Measurements from ENCODE around the gene PKNOX2. TPM values are rescaled to one million over a fixed set of nuclear protein-coding genes. Genes with fewer than 3 reads are reported as not detected.

PKNOX2 gene
- total RNA-seq, 1 experiment from 2014 or later, result 0.10 TPM

GRCh38 chr11:125404811-125405790 is 240.6 kb downstream of the PKNOX2 start:
- peak; percentile 26 for DNase-seq (ENCODE audit: low spot score)

DNA sequence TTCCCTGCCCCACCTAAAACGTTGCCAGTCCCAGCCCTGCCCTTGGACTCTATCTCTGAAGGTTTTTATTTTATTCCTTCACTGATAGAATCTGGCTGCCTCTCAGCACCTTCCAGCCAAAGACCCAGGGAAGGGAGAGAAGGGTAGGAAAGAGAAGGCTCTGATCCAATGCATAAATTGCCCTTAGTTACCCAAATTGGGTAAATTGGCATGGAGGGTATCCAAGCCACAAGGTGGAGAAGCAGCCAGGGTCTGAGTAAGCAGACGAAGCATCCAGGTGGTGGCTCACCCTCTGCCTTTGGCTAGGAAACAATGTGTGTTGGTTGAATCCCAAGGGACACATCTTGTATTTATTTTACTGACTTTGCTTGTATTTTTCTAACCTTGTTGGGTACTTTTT is 242.5 kb downstream of the PKNOX2 start:
- no peak for DNase-seq (ENCODE audit: low spot score)

DNA sequence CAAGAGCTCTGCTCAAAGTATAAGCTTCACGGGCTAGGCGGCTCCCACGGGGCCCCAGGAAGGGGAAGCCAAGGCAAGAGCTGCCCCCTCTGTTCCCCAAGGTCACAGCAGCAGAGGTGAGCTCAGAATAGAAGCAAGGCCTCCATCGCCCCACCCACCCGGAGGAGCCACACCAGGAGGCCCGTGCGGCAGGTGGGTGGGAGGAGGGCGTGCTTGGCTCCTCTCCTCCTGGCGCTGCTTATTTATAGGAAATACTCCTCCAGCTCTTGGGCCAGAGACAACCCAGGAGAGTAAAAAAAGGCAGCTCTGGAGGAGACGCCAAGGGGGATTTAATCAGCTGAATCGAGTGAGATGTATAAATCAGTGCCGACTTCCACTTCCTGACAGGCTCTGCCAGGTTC is 243.8 kb downstream of the PKNOX2 start:
- no peak for DNase-seq (ENCODE audit: low spot score)

DNA sequence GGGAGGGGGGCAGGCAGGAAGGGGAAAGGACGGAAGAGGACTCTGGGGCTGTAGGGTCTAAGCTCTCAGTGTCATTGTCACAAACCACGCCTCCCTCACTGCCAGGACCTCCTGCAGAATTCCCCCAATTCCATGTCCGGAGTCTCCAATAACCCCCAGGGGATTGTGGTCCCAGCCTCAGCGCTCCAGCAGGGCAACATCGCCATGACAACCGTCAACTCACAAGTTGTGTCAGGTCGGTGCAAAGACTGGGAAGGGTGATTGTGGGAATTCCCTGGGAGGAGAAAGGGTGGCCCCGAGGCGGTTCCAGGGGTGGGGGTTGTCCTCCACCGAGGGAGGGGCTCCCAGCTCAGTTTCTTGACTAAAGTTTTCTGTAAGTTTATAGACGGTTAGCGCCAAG is 245.5 kb downstream of the PKNOX2 start:
- DNase-seq (ENCODE audit: low spot score), result peak; percentile 19

DNA sequence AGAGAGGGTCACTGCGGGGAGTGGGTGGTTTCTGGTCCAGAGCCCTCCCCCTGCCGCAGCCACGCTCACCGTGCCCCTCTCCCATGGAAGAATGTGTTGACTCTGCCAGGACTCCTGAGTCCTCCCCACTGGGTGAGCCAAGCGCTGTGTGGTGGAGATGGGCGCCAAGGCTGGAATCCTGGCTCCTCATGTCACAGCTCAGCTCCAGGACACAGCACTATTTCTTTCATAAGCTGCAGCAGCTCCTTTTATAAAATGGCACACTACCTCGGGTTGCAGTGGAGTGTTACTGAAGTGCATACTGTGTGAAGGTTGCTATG is 247.6 kb downstream of the PKNOX2 start:
- DNase-seq (ENCODE audit: low spot score), result no peak

DNA sequence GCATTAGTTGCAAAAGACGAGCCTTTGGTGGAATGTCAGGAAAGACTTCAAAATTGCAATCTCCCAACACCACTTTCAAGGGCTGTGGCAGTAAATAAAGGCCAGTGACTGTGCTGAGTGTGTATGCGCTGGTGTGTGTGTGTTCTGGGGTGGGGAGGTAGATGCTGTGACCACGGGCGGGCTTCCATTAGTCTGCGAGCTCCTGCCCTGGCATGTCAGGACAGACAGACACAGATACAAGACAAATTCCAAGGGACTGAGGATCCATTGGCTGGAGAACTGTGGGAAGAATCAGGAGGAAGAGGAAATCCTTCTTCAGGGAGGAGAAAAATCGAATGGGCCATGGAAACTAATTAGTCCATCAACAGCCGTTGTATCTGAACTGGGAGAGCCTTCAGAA is 248.0 kb downstream of the PKNOX2 start:
- no peak for DNase-seq (ENCODE audit: low spot score)

- no peak for DNase-seq (ENCODE audit: low spot score)
Measured at GRCh38 chr11:125413226-125413625, 248.7 kb downstream of the PKNOX2 start.

DNA sequence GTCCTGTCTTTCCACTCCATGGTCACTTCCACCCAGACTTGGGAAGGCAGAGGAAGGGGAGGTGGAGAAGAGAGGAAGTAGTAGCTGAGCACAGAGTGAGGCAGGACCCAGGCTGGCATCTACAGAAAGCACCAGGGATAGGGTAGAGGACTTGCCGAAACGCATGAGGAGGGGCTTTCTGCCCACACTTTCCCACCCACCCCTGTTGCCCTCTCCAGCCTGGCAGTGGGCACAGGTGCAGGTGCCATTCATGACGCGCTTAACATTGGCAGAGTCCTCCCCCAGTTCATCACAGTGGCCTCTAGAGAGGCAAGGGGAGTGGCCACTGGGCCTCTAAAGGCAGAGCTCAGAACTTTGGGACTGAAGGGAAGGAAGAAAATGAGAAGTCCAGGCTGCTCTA is 249.6 kb downstream of the PKNOX2 start:
- no peak for DNase-seq (ENCODE audit: low spot score)

DNA sequence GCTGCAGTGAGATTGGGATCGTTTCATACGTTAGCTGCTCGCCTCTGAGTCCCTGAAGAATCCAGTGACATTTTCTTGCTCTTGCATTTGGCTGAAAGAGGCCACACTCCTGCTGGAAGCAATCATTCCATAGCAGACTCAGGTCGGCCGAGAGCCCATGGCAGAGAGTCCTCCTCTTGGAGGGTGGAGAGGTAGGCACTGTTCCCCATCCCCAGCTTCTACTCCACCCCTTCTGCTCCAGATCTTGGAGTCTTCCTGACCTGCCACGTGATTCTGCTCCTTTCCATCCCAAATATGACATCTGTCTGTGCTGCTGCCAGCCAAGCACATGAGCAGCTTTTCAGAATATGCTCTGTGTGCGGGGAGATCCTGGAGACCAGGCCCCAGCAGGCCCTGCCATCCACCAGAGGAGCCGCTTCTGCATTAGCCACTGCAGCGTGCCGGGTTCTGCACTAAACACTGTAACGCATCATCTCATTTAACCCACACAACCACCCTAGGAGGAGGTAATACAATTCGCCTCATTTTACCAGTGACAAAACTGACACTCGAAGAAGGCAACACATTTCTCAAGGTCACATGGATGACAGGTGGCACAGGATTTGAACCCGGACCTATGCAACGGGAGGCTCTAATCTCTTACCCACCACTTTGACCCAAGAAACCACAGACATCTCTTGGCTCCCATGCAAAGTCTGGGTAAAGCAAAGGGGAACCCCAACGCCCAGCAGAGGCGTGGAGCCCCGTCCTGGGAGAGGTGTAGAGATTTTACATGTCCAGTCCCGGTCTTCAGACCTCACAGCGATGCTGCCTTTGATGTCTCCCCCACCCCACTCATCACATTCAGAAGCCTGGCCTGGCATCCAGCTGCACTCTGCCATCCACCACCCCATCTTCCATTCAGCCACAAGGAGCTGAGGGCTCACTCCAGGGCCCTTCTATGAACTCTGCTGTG is 252.7 kb downstream of the PKNOX2 start:
- no peak for DNase-seq (ENCODE audit: low spot score)

- DNase-seq (ENCODE audit: low spot score), result no peak
Measured at GRCh38 chr11:125418396-125418795, 253.8 kb downstream of the PKNOX2 start.

DNA sequence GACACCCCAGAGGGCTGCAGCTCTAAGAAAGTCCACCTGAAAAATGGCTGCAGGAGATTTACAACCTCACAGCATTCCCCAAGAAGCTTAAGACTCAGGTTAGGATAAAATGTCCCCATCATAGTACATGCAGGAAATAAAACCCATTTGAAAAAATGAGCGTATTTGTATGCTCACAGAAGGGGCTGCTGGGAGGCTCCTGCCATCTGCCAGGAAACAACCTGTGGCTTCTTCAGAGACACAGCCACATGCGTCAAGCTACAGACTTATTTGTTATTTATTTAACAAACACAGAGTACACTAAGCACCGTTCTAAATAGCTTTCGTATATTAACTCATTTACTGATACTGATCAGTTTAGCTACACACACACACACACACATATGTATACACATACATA is 258.1 kb downstream of the PKNOX2 start:
- no peak for DNase-seq (ENCODE audit: low spot score)

GRCh38 chr11:125423247-125423849 is 258.8 kb downstream of the PKNOX2 start:
- no peak for DNase-seq (ENCODE audit: low spot score)

- no peak for DNase-seq (ENCODE audit: low spot score)
Measured at GRCh38 chr11:125425601-125426000, 261.1 kb downstream of the PKNOX2 start.

DNA sequence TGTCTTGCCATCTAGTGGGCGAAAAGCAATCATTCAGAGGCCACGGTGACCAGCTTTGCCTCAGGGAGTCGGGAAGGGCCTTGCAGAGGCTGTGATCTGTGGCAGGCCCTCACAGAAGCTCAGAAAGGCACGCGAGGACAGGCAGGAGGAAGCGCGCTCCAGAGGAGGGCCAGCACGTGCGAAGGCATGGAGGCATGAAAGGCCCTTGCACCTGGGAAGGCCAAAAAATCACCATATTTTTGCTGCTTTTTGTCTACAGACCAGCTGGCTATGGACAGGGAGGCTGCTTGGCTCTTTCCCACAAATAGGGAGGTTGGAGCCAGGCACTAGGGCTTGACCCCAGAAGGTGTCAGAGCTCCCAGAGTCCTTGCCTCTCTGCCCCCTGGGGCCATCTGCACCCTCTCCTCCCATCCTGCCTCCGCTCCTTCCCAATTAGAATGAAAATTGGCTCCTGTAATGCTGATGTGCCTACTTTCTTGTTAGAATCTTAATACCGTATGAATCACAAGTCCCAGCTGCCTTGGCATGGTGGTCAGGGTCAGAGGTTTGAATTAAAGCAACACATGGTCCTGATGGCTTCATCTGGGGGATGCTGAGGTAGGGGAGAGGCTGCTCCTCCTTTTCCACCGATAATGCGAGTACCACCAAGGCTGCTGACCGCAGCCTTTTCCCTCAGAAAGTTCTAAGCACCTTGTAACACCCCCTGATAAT is 262.4 kb downstream of the PKNOX2 start:
- DNase-seq (ENCODE audit: low spot score), result no peak

GRCh38 chr11:125428486-125429173 is 264.1 kb downstream of the PKNOX2 start:
- DNase-seq (ENCODE audit: low spot score), result no peak

DNA sequence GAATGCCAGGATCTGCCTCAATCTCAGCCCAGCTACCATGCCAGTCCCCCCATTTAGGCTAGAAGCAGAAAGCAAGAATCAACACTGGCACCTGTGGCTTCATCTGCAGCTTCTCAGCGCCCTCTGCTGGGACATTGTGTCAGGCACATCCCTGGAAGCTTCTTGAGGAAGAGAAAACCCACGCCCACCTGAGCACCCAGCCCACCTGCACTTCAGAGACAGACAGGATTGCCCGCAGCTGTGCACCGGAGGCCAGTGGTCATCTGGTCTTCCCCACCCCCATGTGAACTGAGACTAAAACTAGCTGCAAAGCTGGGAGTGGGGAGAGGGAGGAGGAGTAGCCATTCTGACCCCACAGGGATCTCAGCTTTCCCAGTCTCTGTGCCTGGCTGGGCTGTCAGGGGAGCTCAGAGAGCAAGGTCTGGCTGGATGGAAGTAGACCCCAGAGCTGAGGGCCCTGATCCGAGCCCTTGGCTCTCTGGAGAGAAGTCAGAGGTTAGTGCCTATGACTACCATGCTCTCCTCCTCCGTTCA is 264.7 kb downstream of the PKNOX2 start:
- DNase-seq (ENCODE audit: low spot score), result peak; percentile 49

DNA sequence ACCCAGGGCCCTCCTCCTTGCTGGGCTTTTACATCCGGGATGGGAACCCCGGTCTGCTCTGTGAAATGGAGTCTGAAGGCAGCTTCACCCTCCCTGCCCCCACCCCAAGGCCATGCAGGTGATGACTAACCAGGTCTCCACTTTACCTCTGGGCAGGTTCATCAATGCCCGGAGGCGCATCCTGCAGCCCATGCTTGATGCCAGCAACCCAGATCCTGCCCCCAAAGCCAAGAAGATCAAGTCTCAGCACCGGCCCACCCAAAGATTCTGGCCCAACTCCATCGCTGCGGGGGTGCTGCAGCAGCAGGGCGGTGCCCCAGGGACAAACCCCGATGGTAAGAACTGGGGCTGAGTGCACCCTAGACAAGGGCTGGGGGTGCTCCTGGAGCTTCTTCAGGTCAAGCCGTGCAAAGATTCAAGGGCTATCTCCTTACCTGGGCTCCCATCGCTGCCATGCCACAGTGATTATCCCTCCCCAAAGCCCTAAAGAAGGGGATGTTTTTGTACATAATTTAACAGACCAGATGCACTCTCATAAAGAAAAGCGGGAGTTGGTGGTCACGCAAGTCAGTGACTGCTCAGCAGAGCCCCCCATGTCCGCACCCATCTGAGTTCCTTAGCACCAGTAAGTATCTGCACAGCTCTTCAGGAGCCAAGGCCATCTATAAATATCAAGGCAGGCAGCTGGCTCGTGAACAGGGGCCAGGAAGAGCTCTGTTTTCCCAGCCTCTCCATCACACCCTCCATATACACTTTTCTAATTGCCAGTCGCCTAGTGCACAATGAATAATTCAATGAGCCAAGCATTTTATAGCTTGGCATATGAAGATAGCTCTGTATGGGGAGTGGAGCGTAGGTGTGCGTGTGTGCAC is 265.5 kb downstream of the PKNOX2 start:
- no peak for DNase-seq (ENCODE audit: low spot score)

GRCh38 chr11:125431009-125431408 is 266.5 kb downstream of the PKNOX2 start:
- DNase-seq (ENCODE audit: low spot score), result no peak

DNA sequence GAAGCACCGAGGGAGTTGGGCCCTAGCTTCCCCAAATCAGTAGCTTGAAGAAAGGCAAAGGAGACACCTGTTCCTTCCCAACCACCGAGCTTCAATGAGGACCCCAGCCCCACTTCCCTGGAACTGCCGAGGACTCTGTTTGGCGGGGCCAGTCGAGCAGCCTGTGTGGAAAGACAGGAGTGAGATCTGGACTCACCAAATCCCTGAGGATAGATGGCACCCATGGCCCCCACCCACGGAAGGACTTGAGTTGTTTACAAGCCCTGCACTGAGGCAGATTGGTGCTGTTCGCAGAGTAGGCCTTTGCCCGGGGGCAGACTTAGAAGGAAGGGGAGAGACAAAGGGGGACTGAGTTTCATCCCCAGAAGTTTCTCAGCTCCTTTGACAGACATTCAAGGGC is 266.9 kb downstream of the PKNOX2 start:
- DNase-seq (ENCODE audit: low spot score), result no peak
